ENCODE measurements around the gene GRIK3. TPM values are rescaled to one million over a fixed set of nuclear protein-coding genes. Genes with fewer than 3 reads are reported as not detected.
"Not testable (repeated sequence)": the region's sequence is repeated elsewhere in the genome, so short reads cannot be mapped to it uniquely, and the experiment has no call there.

The GRIK3 gene
- total and polyA plus RNA-seq, 2 experiments from 2014 or later = under 0.01 TPM; not detected in 1

DNA sequence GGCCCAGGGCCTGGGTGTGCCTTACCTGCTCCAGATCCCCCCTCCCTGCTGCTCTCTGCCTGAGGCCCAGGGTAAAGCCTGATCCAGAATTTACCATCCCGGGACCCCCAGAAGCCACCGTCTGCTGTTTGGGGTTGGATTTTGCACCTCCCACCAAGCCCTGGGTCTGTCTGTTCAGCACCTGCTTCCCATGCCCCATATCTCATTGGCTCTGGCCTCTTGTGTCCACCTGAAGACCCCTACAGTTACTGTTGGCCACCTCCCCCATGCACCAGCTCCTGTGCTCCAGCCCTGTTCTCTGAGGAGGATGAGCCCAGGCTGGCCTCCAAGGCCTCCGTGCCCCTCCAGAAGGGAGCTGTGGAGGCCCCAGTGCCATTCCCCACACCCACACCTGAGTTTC, 113.9 kb downstream of the GRIK3 start:
- no peaks in the 10 kb centered on the region for H3K79me2 ChIP-seq
- no peaks in the 10 kb centered on the region for H3K27me3 ChIP-seq
- no peak overlapping the region for H3K27ac ChIP-seq
- no peaks in the 10 kb centered on the region for H3K9me3 ChIP-seq (ENCODE audit: low read depth)
- TF ChIP-seq EZH2phosphoT487 (IDR thresholded peaks at IDR 0.05; ENCODE audit: low read depth, severe bottlenecking, unreplicated experiment) (no peak), EZH2 (IDR thresholded peaks at IDR 0.05; ENCODE audit: borderline replicate concordance) (no peak)
- TF ChIP-seq, protein P1, sequence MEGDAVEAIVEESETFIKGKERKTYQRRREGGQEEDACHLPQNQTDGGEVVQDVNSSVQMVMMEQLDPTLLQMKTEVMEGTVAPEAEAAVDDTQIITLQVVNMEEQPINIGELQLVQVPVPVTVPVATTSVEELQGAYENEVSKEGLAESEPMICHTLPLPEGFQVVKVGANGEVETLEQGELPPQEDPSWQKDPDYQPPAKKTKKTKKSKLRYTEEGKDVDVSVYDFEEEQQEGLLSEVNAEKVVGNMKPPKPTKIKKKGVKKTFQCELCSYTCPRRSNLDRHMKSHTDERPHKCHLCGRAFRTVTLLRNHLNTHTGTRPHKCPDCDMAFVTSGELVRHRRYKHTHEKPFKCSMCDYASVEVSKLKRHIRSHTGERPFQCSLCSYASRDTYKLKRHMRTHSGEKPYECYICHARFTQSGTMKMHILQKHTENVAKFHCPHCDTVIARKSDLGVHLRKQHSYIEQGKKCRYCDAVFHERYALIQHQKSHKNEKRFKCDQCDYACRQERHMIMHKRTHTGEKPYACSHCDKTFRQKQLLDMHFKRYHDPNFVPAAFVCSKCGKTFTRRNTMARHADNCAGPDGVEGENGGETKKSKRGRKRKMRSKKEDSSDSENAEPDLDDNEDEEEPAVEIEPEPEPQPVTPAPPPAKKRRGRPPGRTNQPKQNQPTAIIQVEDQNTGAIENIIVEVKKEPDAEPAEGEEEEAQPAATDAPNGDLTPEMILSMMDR (IDR thresholded peaks at IDR 0.05; ENCODE audit: poor library complexity) = no peak
- H4K20me1 ChIP-seq (ENCODE audit: insufficient read depth, poor library complexity, severe bottlenecking) = no peaks in the 10 kb centered on the region
- WGBS (ENCODE audit: low lambda C conversion rate, missing lambda C conversion rate) = 95% methylated on average over 3 of the region's 3 CpGs
- H3K4me3 ChIP-seq = no peak overlapping the region
- no peaks in the 10 kb centered on the region for H3K9me2 ChIP-seq (replicated peaks; ENCODE audit: insufficient read depth)
- no peaks in the 10 kb centered on the region for H3K36me3 ChIP-seq (replicated peaks; ENCODE audit: insufficient read depth, low read depth)
- no peak overlapping the region for H3K4me2 ChIP-seq
- DNase-seq (ENCODE audit: low spot score) = no peak
- H3K4me1 ChIP-seq (ENCODE audit: insufficient read depth) = no peaks in the 10 kb centered on the region
- no peak overlapping the region for H2AFZ ChIP-seq

DNA sequence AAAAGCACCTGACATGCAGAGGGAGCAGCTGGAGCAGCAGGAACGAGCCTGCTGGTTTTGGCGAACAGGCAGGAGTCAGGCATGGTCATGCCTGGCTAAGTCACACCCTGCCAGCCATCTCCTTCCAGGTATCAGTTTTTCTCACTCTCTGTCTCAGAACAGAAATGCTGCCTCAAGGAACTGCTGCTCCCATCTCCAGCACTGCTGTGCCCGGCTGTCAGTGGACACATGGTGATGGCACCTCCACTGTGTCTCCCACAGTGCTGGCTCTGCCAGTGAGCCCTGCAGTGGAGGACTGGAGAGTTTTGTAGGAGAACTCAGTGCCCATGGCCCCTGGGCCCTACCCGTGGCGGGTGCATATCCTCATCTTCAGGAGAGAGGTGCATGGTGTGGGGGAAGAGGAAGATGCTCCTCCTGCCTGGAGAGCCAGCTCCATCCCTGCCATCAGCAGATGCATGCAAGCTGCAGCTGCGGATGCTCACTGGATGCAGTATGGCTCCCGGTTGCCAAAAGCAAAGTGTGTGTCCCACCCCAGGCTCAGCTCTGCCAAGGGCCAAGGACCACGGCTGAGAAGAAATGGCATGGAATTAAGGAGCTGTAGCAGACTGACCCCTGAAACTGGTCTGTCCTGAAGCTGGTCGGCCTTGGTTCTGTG, 114.7 kb downstream of the GRIK3 start:
- TF ChIP-seq EZH2 (IDR thresholded peaks at IDR 0.05; ENCODE audit: borderline replicate concordance) (no peak), EZH2phosphoT487 (IDR thresholded peaks at IDR 0.05; ENCODE audit: low read depth, severe bottlenecking, unreplicated experiment) (no peak)
- TF ChIP-seq, protein P1 (IDR thresholded peaks at IDR 0.05; ENCODE audit: poor library complexity) = no peak
- DNase-seq (ENCODE audit: low spot score) = no peak
- Histone ChIP-seq H3K9me3 (ENCODE audit: low read depth) (no peaks in the 10 kb centered on the region), H3K4me2 (no peak overlapping the region), H3K36me3 (replicated peaks; ENCODE audit: insufficient read depth, low read depth) (no peaks in the 10 kb centered on the region), H3K79me2 (no peaks in the 10 kb centered on the region), H3K4me3 (no peak overlapping the region), H4K20me1 (ENCODE audit: insufficient read depth, poor library complexity, severe bottlenecking) (no peaks in the 10 kb centered on the region), H3K9me2 (replicated peaks; ENCODE audit: insufficient read depth) (no peaks in the 10 kb centered on the region), H3K4me1 (ENCODE audit: insufficient read depth) (no peaks in the 10 kb centered on the region), H3K27ac (no peak overlapping the region), H2AFZ (no peak overlapping the region), H3K27me3 (no peaks in the 10 kb centered on the region)
- WGBS (ENCODE audit: low lambda C conversion rate, missing lambda C conversion rate) = 81% methylated on average over 9 of the region's 9 CpGs

DNA sequence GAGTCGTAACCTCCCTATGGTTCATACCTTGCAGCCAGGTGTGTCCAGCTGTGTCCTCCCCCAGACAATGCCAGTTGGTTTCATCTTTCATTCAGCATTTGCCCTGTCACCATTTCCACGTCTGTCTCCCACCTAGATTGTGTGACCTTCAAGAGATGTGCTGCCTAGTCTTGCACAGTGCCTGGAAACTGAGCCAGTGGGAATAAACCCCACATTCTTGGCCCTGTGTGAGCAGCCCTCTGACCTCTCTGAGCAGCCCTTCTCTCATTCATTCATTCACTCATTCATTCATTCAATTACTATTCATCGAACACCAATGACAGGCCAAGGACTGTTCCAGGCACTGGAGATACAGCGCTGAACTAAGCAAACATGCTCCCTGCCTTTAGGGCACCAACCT, 115.7 kb downstream of the GRIK3 start:
- TF ChIP-seq EZH2 (IDR thresholded peaks at IDR 0.05; ENCODE audit: borderline replicate concordance) (no peak), EZH2phosphoT487 (IDR thresholded peaks at IDR 0.05; ENCODE audit: low read depth, severe bottlenecking, unreplicated experiment) (no peak)
- TF ChIP-seq, protein P1 (IDR thresholded peaks at IDR 0.05; ENCODE audit: poor library complexity) = no peak
- Histone ChIP-seq H3K79me2 (no peaks in the 10 kb centered on the region), H2AFZ (no peak overlapping the region), H4K20me1 (ENCODE audit: insufficient read depth, poor library complexity, severe bottlenecking) (no peaks in the 10 kb centered on the region), H3K27ac (no peak overlapping the region), H3K4me2 (no peak overlapping the region), H3K9me3 (ENCODE audit: low read depth) (no peaks in the 10 kb centered on the region), H3K4me3 (no peak overlapping the region), H3K36me3 (replicated peaks; ENCODE audit: insufficient read depth, low read depth) (no peaks in the 10 kb centered on the region), H3K27me3 (no peaks in the 10 kb centered on the region), H3K4me1 (ENCODE audit: insufficient read depth) (no peaks in the 10 kb centered on the region), H3K9me2 (replicated peaks; ENCODE audit: insufficient read depth) (no peaks in the 10 kb centered on the region)
- WGBS (ENCODE audit: low lambda C conversion rate, missing lambda C conversion rate) = 78% methylated on average over 4 of the region's 4 CpGs
- no peak for DNase-seq (ENCODE audit: low spot score)

- not testable (repeated sequence) for H2AFZ ChIP-seq; H3K4me1 ChIP-seq (ENCODE audit: insufficient read depth); H3K4me2 ChIP-seq; DNase-seq (ENCODE audit: low spot score); H3K9me2 ChIP-seq (replicated peaks; ENCODE audit: insufficient read depth); H3K27ac ChIP-seq; H3K4me3 ChIP-seq; H4K20me1 ChIP-seq (ENCODE audit: insufficient read depth, poor library complexity, severe bottlenecking); H3K36me3 ChIP-seq (replicated peaks; ENCODE audit: insufficient read depth, low read depth); H3K9me3 ChIP-seq (ENCODE audit: low read depth); H3K27me3 ChIP-seq; H3K79me2 ChIP-seq
- 79% methylated on average over 3 of the region's 3 CpGs for WGBS (ENCODE audit: low lambda C conversion rate, missing lambda C conversion rate)
Observed at GRCh38 chr1:36916542-36916941, 117.8 kb downstream of the GRIK3 start.
